Upper lobe of left lung (tissue), 4 donors: ENCODE data around the gene MAEA.

Experiments
- CTCF ChIP-seq, 6 experiments: fragments of 450-650 bp in 4 of 6; fragments of 200-600 bp in 2 of 6; sonication (generic) in 2 of 6; IDR thresholded peaks; one replicate each; pipeline ENCODE4 v1.5.1; 2016 to 2019; ENCODE audit warnings: antibody characterized with exemption in 6 of 6
- EP300 ChIP-seq, 4 donors: sonication (generic); formaldehyde crosslinking; IDR thresholded peaks; one replicate each; pipeline ENCODE4 v1.5.1; 2017; ENCODE audit warnings: antibody characterized with exemption in 4 of 4, control low read depth in 2 of 4
- POLR2A ChIP-seq, 4 donors: fragments of 450-650 bp; IDR thresholded peaks; one replicate each; pipeline ENCODE4 v1.5.1; 2016 to 2017; ENCODE audit warnings: antibody characterized with exemption in 4 of 4, mild to moderate bottlenecking in 2 of 4
- POLR2AphosphoS5 ChIP-seq, 2 donors: sonication (generic); formaldehyde crosslinking; IDR thresholded peaks; one replicate each; pipeline ENCODE4 v1.5.1; 2017; ENCODE audit warnings: antibody characterized with exemption in 2 of 2

- no peak for TF ChIP-seq POLR2A (IDR thresholded peaks at IDR 0.05)
- no peak for TF ChIP-seq CTCF (IDR thresholded peaks at IDR 0.05)
- TF ChIP-seq POLR2AphosphoS5 (IDR thresholded peaks at IDR 0.05), result no peak
- no peak for TF ChIP-seq EP300 (IDR thresholded peaks at IDR 0.05)
These were observed 34.1 kb downstream of the MAEA start for GRCh38 chr4:1323635-1324442.
